Ovary (tissue), 9 donors: ENCODE data around the gene SUPT6H. TPM values are rescaled to one million over a fixed set of nuclear protein-coding genes. Genes with fewer than 3 reads are reported as not detected.

Experiments used
- DNase-seq, 5 donors: peaks; one replicate each; pipeline ENCODE4 v3.0.0-alpha.2; 2019 to 2020
- H3K27ac ChIP-seq, 2 donors: fragments of 200-600 bp; one replicate each; pipeline versions ENCODE4 v1.5.1 to v1.8.0; 2019 to 2022
- H3K27me3 ChIP-seq: fragments of 200-600 bp; one replicate; pipeline ENCODE4 v1.8.0; 2022
- H3K36me3 ChIP-seq: fragments of 200-600 bp; sonication (generic); one replicate; pipeline ENCODE4 v1.5.1; 2019
- H3K4me1 ChIP-seq: one replicate; pipeline ENCODE4 v1.8.1; 2013; ENCODE audit warnings: mild to moderate bottlenecking, moderate library complexity; ENCODE audit not compliant: insufficient read depth
- H3K4me3 ChIP-seq: fragments of 200-600 bp; sonication (generic); one replicate; pipeline ENCODE4 v1.5.1; 2017
- H3K9me3 ChIP-seq, 2 donors: fragments of 200-600 bp in 1 of 2; sonication (generic) in 1 of 2; one replicate each; pipeline versions ENCODE4 v1.5.1 to v1.8.1; 2013 to 2019; ENCODE audit warnings: mild to moderate bottlenecking in 1 of 2, moderate library complexity in 1 of 2
- CTCF ChIP-seq, 3 donors: fragments of 450-650 bp in 2 of 3; fragments of 200-600 bp in 1 of 3; IDR thresholded peaks; one replicate each; pipeline versions ENCODE4 v1.5.1 to v1.8.0; 2016 to 2022; ENCODE audit warnings: antibody characterized with exemption in 3 of 3, mild to moderate bottlenecking in 1 of 3
- EP300 ChIP-seq: sonication (generic); formaldehyde crosslinking; IDR thresholded peaks from one replicate; pipeline ENCODE4 v1.6.1; 2017; ENCODE audit warnings: antibody characterized with exemption
- POLR2A ChIP-seq: fragments of 450-650 bp; IDR thresholded peaks from one replicate; pipeline ENCODE4 v1.6.1; 2017; ENCODE audit warnings: antibody characterized with exemption, mild to moderate bottlenecking, moderate library complexity
- WGBS, 3 donors: extraction: QIAGEN DNeasy Blood & Tissue Kit in 1 of 3; methylation state at CpG; one replicate each; pipeline versions ENCODE4 v1.1.5 to v1.1.7; 2013 to 2017; 5-methylcytosine and 5-hydroxymethylcytosine counted together
- intact Hi-C, 4 donors: fragments of 100-400 bp; cut with DNase I; formaldehyde crosslinking; loops; one replicate each; pipeline versions ENCODE4 v1.11.0 to v1.15.1; 2022 to 2023
- polyA plus RNA-seq, 2 donors: library from polyadenylated mRNA; stranded (reverse); fragments of 200-250 nt in 1 of 2; fragments of 350-450 nt in 1 of 2; fragmentation: Illumina TruSeq in 1 of 2; extraction: RNeasy Lipid Tissue Mini Kit (QIAGEN cat#74804) in 1 of 2; gene quantifications; one replicate each; pipeline ENCODE4 v1.2.3, GENCODE V29; 2013 to 2014
- total RNA-seq, 7 donors: library from RNA; depleted of rRNA in 2 of 7; stranded (reverse); fragments of >200 nt in 2 of 7; fragmentation: NEBNext Ultra II Directional in 3 of 7; extraction: Animal tissue kit (Norgen Biotek cat#: 25700) in 3 of 7; gene quantifications; one replicate each; pipeline versions ENCODE4 v1.1.0 to v1.2.4, GENCODE V29; 2016 to 2023
- donor health status: DM: no; HTN: no; CAD: no; lungs with moderate emphysema.
- donor health status: DM: no; HTN: no; CAD: no.
- donor health status: Bipolar disorder and iron deficiency.
- donor health status: DM: yes; HTN: yes; CAD: no.
- donor health status: DM: no; HTN: no; CAD: no.
- donor health status: DM: yes; HTN: yes; CAD: no.

SUPT6H gene
- total and polyA plus RNA-seq, 9 donors: 34.8 to 83.8 (median 67.2) TPM

- TF ChIP-seq EP300 (no peak), CTCF (IDR thresholded peaks at IDR 0.05) (no peak), POLR2A (no peak)
- Histone ChIP-seq H3K4me1 (no peaks in the 10 kb centered on the region), H3K36me3 (no peaks in the 10 kb centered on the region), H3K27me3 (no peaks in the 10 kb centered on the region), H3K4me3 (no peak overlapping the region), H3K27ac (no peak overlapping the region), H3K9me3 (no peaks in the 10 kb centered on the region)
- no peak for DNase-seq
- WGBS, 3 donors: 68 to 71% (median 69%) methylated on average over 16 of the region's 16 CpGs
- intact Hi-C loops: loop anchor here in 1 of 4 donors (10.0 kb wide), 1 partner anchor 49 kb away; no protein-coding TSS in a partner anchor
Measured at GRCh38 chr17:28703552-28704218, 41.7 kb downstream of the SUPT6H start.

- Histone ChIP-seq H3K9me3 (no peaks in the 10 kb centered on the region), H3K36me3 (no peaks in the 10 kb centered on the region), H3K27ac (no peak overlapping the region), H3K27me3 (no peaks in the 10 kb centered on the region), H3K4me3 (no peak overlapping the region), H3K4me1 (no peaks in the 10 kb centered on the region)
- DNase-seq: no peak
- intact Hi-C loops: loop anchor here in 1 of 4 donors (10.0 kb wide), 1 partner anchor 50 kb away; no protein-coding TSS in a partner anchor
- WGBS, 3 donors: 80 to 88% (median 83%) methylated on average over 13 to 14 of the region's 14 CpGs
- TF ChIP-seq EP300 (no peak), POLR2A (no peak), CTCF (IDR thresholded peaks at IDR 0.05) (no peak)
Measured at GRCh38 chr17:28704219-28704858, 42.3 kb downstream of the SUPT6H start.

GRCh38 chr17:28705074-28705659, 43.2 kb downstream of the SUPT6H start:
- Histone ChIP-seq H3K9me3 (no peaks in the 10 kb centered on the region), H3K36me3 (no peaks in the 10 kb centered on the region), H3K4me3 (no peak overlapping the region), H3K27ac (no peak overlapping the region), H3K4me1 (peaks cover 3% of the 10 kb centered on the region), H3K27me3 (no peaks in the 10 kb centered on the region)
- intact Hi-C loops: loop anchor here in 2 of 4 donors (1.0 to 10.0 kb wide), 2 partner anchors 28 to 50 kb away; no protein-coding TSS in a partner anchor
- no peak for TF ChIP-seq CTCF (IDR thresholded peaks at IDR 0.05)
- no peak for TF ChIP-seq EP300
- no peak for TF ChIP-seq POLR2A
- DNase-seq: no peak
- 69 to 78% (median 71%) methylated on average over 5 of the region's 5 CpGs for WGBS, 3 donors

GRCh38 chr17:28705728-28706334, 43.8 kb downstream of the SUPT6H start:
- H3K27ac ChIP-seq: no peak overlapping the region
- intact Hi-C loops: loop anchor here in 2 of 4 donors (1.0 to 10.0 kb wide), 2 partner anchors 27 to 51 kb away; no protein-coding TSS in a partner anchor
- H3K4me1 ChIP-seq: peaks cover 3% of the 10 kb centered on the region
- H3K36me3 ChIP-seq: no peaks in the 10 kb centered on the region
- no peaks in the 10 kb centered on the region for H3K27me3 ChIP-seq
- WGBS, 3 donors: 54 to 62% (median 58%) methylated on average over 10 of the region's 10 CpGs
- DNase-seq: no peak
- H3K4me3 ChIP-seq: no peak overlapping the region
- H3K9me3 ChIP-seq: no peaks in the 10 kb centered on the region
- TF ChIP-seq POLR2A: no peak
- no peak for TF ChIP-seq EP300
- TF ChIP-seq CTCF (IDR thresholded peaks at IDR 0.05): no peak
